Retinal pigment epithelial cell (primary cell): ENCODE measurements around the gene IFRD1.

Experiments used
- DNase-seq: peaks from one replicate; pipeline ENCODE4 v3.0.0-alpha.2; 2010; ENCODE audit warnings: low read depth
- H3K4me3 ChIP-seq: 2 replicates; pipeline ENCODE4 v1.5.1; 2011; ENCODE audit warnings: mild to moderate bottlenecking, low read length, control low read depth, moderate library complexity
- TF ChIP-seq, protein P1 (sequence below): conservative IDR thresholded peaks from 2 replicates; pipeline ENCODE4 v1.5.1; 2011; ENCODE audit warnings: low read depth, low read length, control low read depth, inconsistent platforms

IFRD1 gene

DNA sequence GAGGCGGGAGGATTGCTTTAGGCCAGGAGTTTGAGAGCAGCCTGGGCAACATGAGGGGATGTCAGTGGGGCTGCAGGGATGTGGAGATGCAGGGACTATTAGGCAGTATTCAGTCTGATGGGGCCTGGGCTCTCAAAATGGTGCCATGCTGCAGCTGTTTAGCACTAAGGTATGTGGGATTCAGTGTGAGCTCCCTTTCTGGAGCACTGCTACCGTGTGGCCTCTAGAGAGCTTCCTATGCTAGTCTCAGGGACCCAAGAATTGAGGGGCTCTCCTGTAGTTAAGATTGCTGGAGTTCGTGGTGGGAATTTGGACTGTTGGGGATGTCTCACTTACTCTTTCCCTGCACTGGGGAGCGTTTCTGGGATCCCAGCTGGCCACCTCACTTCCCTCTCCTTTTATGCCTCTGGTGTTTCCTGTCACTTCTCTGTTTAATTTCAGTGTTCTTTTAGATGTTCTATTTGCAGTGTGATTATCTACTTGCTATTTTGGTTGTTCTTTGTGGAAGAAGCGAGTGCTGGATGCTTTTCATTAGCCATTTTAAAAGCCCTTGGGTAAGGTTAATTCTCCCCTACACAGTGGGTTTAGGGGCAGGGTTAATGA, 53.9 kb downstream of the IFRD1 start:
- DNase-seq, result no peak
- no peak overlapping the region for H3K4me3 ChIP-seq
- TF ChIP-seq, protein P1, sequence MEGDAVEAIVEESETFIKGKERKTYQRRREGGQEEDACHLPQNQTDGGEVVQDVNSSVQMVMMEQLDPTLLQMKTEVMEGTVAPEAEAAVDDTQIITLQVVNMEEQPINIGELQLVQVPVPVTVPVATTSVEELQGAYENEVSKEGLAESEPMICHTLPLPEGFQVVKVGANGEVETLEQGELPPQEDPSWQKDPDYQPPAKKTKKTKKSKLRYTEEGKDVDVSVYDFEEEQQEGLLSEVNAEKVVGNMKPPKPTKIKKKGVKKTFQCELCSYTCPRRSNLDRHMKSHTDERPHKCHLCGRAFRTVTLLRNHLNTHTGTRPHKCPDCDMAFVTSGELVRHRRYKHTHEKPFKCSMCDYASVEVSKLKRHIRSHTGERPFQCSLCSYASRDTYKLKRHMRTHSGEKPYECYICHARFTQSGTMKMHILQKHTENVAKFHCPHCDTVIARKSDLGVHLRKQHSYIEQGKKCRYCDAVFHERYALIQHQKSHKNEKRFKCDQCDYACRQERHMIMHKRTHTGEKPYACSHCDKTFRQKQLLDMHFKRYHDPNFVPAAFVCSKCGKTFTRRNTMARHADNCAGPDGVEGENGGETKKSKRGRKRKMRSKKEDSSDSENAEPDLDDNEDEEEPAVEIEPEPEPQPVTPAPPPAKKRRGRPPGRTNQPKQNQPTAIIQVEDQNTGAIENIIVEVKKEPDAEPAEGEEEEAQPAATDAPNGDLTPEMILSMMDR, result no peak

DNA sequence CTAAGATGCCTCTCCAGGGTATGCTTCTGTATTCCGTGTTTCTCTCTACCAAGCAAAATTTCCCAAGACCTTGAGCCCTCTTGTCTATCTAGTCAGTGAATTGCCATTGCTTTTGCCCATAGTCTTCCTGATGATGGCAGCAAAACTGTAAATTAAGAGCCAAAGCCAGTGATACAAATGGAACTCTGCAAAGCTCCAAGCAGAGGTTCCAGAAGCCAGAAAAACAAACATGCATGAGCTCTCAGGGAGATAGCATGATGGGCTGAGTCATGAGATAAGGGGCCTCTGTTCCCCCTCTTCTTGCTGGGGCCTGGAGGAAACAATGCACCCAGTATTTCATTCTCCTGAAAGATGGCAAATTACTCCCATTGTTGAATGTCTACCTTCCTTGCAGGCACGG, 55.2 kb downstream of the IFRD1 start:
- H3K4me3 ChIP-seq, result no peak overlapping the region
- DNase-seq, result no peak
- TF ChIP-seq, protein P1, result no peak

DNA sequence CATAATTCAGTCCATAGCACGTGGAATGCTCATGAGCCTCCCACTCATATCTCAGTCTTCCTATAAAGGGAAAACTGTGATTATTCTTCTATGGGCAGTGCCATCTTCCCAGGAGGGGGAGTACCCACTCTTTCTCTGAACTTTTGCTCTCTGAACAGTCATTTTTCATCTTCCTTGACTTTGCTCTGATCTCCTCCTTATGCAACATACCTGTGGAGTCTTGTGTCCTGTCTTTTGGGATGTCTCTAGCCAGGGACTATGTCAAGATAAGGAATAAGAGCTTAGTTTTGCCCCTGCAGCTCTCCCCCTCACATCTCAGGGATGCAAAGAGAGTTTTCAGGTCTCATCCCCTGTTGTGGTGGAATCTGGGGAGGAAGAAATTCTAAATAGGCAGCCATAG, 58.1 kb downstream of the IFRD1 start:
- TF ChIP-seq, protein P1, result no peak
- DNase-seq, result no peak
- H3K4me3 ChIP-seq, result no peak overlapping the region

DNA sequence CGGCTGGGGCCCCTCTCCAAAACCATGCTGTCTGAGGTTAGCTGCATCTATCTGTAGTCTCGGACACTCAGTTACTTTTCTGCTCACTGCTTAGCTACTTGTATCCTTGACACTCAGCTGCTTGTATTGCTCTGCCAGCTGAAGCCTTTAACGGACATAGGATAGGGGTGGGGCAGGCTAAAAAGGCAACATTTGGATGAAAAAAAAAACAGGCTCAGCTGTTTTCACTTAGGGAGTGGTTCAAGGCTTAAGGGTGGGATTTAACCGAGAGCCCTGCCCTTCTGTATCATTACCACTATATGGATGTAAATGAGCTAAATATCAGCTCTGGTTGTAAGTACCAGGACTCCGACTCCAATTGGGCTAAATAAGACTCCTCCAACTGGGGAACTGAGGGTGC, 59.1 kb downstream of the IFRD1 start:
- H3K4me3 ChIP-seq, result no peak overlapping the region
- TF ChIP-seq, protein P1, result no peak
- no peak for DNase-seq

DNA sequence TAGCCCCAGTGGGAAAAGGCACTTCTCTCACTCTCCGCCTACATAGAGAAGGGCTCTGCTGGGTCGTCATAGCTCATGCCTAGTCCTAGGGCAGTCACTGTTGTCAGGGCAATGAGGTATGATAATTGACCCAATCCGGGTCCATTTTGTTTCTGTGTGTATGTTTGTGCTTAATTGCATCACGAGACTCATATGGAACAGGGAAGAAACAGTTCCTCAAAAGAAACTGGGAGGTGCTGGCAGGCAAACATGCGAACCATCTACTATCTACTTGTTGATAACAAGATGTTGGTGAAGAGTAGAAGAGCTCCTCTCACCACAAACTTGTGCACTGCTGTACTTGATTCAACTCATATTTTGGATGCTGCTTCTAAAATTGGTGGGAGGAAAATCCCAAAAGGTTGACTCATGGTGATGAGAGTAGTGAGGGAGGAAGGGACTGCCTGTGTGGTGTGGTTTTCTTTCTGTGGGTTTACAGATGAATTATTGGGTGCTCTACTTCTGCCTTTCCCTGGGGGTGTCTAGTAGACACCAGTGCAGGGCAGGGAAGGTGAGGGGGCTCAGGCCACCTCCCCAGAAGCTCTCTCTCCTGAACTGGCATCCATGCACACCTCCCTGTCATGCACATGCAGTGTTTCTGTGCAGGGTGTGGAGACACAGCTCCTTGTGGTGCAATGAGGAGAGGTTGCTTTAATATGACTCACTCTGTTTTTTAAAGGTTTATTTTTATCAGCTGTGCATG, 59.9 kb downstream of the IFRD1 start:
- H3K4me3 ChIP-seq, result no peak overlapping the region
- no peak for DNase-seq
- TF ChIP-seq, protein P1, result no peak

DNA sequence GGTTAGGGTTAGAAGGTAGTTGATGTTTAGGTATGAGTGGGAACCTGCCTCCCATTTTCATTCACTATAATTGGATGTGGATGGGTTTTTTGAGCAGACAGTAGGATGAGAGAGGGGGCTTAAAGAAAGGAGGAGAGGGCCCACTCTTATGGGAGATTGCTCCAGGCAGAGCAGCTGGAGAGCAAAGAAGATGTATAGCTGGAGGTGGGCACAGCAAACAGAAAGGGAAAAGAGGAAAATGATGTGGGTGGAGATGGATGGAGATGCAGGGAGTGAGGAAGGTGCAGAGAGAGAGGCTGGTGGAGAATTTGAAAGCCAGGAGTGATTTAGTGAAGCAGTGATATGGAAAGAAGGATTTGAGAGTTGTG, 60.5 kb downstream of the IFRD1 start:
- TF ChIP-seq, protein P1, result no peak
- H3K4me3 ChIP-seq, result no peak overlapping the region
- DNase-seq, result no peak
